Measurements from ENCODE around the gene SPSB2.
A peak's percentile ranks its signal among the peaks of the same experiment; 100 is the strongest.

GRCh38 chr12:6843118-6843902, 29.8 kb downstream of the SPSB2 start:
- TF ChIP-seq ARID4B (CRISPR knock-in tag; IDR thresholded peaks at IDR 0.05) (no peak), ZKSCAN1 (IDR thresholded peaks at IDR 0.05; ENCODE audit: low read depth, low read length) (no peak), MAX (CRISPR knock-in tag; IDR thresholded peaks at IDR 0.05) (peak; percentile 95), POLR2B (IDR thresholded peaks at IDR 0.05; ENCODE audit: low read depth, partially characterized antibody) (no peak), MEIS2 (IDR thresholded peaks at IDR 0.05; ENCODE audit: partially characterized antibody) (no peak), ZSCAN29 (IDR thresholded peaks at IDR 0.05) (no peak), SIX5 (IDR thresholded peaks at IDR 0.05; ENCODE audit: borderline replicate concordance in 1 of 2, insufficient read depth in 1 of 2, low read depth in 1 of 2, low read length in 2 of 2) (no peak)

Measured in K562 (cell line).